Kidney capillary endothelial cell (primary cell): Measurements from ENCODE around the gene RAB11FIP4.

Source experiments
- DNase-seq: peaks from one replicate; pipeline ENCODE4 v3.0.0-alpha.2; 2018; ENCODE audit warnings: low spot score

Gene RAB11FIP4

DNA sequence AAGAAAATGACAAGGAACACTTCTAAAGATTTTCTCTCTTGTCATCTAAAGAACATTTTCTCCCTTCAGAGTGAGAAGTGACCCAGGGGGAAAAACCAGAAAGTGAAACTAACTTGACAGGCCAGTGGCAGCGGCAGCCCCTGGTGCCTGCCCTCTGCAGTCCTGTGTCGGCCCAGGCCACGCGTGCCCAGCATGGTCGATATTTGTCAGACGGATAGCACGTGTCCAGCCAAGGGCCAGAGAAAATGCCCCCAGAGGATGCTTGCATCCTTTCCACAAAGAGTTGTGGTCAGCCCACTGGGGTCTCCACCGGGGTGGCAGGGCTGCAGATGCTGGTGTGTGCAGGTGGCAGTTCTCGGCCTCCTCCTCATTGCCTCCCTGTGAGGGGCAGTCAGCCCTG lies 176.6 kb downstream of the RAB11FIP4 start:
- DNase-seq = no peak

DNA sequence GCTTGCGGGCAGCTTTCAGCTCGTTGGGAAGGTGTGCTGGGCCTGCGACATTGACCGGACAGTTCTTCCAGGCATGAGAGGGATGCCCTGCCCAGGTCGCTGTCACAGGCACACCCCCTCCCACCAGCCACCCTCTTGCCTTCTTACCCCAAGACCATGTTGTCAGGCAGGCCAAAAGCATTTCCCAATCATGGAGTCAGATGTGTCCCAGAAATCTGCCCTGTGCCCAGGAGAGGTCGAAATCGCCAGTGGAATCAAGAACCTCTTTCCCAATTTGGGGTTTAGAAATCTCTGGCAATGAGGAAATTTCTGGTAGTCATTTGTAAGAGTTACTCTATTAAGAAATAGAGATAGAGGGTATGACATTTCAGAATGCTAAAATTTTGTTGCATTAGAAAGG lies 177.1 kb downstream of the RAB11FIP4 start:
- no peak for DNase-seq

DNA sequence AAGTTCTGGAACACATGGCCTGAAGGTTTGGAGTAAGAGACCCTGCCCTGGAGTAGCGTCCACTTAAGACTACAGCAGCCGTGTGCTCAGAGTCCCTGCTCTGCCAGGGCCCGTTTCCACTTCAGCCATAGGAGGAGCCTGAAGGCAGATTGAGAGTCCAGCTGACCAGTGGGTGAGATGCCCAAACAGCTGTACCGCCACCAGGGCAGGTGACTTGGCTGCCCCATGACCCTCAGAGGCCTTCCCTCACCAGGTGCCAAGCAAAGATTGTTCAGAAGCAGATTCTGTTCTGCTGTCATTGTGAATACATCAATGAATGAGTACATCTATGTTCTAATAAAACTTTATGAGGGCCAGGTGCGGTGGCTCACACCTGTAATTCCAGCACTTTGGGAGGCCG lies 178.8 kb downstream of the RAB11FIP4 start:
- DNase-seq = no peak

DNA sequence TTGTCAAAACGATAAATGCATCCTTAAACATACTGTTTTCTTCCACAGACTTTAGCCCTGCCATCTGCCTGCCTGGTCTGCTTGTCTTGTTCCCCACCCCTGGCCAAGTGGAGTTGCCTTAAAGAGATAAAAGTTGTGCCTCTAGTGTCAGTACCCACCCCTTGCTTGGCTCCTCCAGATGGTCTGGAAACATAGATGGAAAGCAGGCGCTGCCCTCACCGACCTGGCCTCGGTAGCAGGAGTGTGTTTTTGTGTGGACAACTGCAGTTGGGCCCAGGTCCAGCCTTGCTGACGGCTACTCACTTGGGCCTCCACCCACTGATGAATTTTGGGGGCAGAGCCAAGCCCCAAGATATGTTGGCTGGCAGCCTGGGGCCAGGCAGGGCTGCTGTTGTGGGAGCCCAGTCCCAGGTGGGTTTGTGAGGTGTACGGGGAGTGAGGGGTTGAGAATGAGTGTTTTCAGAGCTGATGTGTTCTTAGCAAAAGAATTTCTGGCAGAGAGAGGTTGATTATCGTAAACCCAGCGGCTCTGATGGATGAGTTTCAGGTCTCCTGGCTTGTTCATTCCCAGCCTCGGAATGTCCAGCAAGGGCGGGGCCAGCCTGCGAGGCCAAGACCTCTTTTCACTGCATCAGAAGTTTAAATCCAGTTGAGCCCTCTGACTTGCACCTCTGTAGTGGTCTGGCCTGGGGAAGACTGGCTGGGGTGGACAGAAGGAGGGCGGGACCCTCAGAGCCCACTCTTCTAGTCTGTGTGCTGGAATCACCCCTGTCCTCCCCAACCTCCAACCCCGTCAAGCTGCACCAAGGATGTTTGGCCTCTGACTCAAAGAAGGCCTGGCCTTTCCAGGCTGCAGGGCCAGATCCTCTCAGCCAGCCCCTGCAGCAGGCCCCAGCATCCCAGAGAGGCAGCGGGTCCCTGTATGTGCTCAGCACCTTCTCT lies 179.7 kb downstream of the RAB11FIP4 start:
- no peak for DNase-seq

DNA sequence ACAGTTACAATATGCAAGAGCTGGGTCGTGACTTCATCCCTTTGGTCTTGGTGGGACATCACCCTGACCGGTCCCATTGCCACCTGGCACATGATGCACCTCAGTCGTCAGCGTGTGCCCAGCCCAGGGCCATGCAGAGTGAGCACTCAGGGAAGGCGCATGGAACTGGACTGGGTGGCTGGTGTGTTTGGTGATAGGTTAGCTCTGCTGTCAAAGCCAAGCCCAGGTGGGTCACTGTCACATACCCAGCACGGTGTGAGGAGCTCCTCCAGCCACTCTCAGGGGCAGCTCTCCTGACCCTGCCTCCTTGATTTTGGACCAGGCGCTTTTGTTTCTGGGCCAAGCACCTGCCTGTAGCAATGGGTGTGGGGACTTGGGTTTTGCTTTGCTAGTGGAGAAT lies 180.9 kb downstream of the RAB11FIP4 start:
- DNase-seq = no peak

GRCh38 chr17:31573047-31573446 lies 181.6 kb downstream of the RAB11FIP4 start:
- DNase-seq = no peak

DNA sequence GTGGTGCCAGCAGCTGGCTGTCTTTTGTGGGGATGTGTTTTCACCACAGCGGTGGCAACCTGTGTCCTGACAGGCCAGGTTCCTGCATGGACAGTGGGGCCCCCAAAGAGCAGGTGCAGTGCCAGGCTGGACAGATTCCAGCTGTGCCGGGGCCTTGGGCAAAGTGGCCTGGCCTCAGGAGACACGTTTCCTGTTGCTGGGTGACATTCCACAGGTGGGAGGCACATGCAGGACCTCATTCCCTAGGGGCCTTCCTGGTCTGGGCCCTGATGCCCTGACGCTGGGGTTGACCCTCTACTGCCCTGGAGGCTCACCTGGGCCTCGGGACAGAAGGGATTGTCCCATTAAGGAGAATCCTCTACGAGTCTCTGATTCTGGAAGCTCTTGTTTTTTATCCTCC lies 182.4 kb downstream of the RAB11FIP4 start:
- DNase-seq = no peak

DNA sequence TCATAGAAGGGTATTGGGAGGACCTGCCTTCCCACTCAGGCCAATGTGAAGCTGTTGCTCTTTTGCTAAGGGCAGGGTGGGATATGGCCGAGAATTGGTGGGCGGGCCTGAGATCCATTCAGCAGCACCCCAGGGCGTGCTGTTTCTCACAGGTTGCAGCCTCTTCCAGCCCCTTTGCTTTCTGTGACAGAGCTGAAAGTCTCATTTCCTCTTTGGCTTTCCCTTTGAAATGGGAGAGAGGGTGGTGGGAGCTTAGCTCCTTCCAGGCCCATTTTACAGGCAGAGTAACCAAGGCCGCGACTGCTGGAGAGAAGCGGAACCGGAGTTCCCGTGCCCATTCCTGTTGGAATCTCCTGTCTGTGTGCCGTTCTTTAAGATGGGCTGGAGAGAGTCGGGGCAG lies 183.0 kb downstream of the RAB11FIP4 start:
- DNase-seq = no peak

DNA sequence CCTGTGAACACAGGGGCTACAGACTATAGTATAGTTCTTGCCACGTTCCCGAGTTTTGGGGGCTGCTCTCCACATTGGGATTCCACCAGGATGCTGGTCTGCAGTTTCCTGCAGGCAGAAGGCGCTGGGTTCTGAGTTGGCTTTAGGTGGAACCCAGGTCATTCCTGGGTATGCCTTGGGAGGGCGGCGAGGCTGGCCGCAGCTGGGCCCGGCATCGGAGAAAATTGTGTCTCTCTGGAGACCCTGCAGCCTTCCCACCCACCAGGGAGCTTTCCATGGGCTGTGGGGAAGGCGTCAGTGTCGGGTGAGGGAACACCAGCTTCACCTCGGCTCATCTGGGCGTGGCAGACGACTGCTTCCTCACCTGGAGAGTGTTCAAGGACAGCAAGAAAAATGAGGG lies 183.6 kb downstream of the RAB11FIP4 start:
- no peak for DNase-seq

- no peak for DNase-seq
These were observed 187.8 kb downstream of the RAB11FIP4 start for GRCh38 chr17:31579265-31579664.

- no peak for DNase-seq
These were observed 188.8 kb downstream of the RAB11FIP4 start for GRCh38 chr17:31580316-31580705.

DNA sequence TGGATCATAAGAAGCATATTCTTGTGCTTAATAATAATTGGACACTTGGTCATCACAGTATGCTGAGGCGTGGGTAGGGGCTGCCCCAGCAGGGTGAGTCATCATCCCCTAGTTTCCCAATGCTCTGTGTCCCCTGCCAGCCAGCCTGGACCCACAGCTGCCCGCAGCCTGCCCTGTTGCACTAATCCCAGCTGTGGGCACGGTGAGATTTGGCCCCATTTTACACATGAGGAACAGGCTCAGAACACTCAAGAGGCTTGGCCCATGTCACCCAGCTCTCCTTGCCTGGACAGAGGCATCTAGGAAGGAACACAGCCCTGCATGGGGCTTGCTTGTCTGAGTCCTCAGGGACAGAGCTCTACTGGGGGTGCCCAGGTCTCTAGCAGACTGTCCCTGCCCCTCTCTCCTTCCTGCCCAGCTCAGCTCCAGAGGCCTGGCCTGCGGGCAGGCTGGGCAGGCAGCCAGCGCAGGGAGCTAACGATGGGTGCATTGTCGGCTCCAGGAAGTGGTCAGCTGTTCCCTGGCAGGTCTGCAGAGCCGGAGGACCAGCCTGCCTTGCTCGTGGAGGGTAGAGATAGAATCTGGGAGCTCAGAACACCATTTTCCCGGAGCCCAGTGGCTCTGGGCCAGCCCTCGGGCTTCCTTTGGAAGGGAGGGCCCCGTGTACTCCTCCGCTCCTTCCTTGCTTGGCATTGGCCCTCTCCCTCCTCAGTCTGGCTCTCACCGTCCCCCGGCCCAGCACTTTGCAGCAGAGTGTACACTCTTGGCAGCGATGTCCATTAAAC lies 189.4 kb downstream of the RAB11FIP4 start:
- DNase-seq = peak; percentile 78

- DNase-seq = peak; percentile 46
These were observed 190.0 kb downstream of the RAB11FIP4 start for GRCh38 chr17:31581491-31581890.

DNA sequence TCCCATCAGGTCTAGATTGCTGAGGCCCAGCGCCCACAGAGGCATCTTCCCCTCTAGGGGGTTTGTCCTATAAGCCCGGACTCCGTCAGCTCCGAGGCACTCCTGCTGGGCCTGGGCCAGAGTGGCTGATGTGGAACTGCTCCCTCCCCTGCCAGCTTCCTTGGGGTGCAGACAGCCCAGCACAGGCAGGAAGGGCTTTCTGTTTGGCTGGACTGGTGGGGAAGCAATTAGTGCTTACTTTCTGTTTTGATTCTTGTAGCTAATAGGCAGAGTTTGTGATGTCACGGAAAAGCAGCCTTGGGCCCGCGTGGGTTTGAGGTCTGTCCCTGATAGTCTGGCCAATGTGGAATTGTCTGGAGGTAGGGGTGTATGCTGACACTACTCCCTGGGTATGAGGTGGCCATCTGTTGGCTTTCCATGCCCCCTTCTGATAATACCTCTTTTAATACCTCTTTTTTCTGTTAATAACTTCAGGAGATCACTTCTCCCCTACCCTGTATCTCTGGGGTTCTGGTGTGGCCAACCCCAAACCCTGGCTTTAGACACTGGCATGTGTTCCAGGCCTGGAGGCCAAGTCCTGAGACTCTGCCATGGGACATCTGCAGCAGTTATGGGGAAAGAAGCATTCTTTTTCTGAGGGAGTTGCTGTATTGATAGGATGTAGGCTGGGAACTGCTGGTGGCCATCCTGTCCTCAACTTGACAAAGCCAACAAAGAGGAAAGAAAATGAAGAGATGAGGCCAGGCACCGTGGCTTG lies 190.9 kb downstream of the RAB11FIP4 start:
- DNase-seq = no peak

GRCh38 chr17:31583772-31584356 lies 192.4 kb downstream of the RAB11FIP4 start:
- no peak for DNase-seq

DNA sequence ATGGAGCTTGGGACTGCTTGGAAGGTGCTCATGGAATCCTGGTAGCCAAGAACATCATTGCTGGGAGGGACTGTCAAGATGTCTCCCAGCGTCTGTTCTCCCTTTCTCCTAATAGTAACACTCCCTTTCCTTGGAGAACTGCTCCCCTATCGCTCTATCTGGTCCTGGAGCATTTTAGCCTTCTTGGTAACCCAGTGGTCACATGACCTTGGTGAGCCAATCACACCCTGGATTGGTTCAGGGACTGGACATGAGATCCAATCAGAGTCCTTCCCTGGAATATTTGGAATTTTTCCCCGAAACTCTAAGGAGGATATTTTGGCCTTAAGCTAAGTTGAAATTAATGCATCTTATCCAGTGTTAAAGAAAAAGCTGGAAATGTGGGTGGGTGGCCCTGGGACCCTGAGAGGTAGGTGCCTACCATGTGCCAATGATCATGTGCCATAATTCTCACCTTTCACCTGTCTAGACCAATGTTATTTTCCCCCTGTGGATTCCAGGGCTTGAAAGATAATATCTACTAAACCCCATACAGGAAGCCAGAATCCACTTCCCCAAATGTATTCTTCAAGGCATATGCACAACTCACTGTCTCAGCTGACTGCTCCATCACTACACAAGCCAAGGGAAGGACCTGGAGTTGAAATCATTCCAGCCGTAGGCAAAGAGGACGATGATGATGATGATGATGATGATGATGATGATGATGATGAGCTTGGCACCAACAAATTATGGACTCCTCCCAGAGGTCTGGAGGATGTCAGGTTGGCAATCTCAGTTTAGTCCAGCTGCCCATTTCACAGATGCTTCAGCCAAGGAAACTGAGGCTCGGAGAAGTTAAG lies 193.2 kb downstream of the RAB11FIP4 start:
- no peak for DNase-seq

DNA sequence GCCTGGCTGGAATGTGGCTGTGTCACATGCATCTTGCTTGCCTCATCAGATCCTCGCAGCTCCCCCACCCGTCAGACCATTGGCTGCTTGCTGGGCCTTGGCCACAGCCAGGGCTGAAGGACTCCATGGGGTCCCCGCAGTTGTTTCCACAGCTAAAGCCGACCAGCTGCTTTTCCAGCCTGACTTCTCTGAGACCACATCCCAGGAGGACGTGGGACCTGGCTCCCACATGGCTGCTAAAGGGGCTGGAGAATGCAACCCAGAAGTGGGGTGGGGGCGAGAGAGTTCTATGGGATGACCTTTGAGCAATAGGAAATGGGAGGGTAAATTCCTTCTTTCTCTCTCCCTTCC lies 193.8 kb downstream of the RAB11FIP4 start:
- DNase-seq = no peak

DNA sequence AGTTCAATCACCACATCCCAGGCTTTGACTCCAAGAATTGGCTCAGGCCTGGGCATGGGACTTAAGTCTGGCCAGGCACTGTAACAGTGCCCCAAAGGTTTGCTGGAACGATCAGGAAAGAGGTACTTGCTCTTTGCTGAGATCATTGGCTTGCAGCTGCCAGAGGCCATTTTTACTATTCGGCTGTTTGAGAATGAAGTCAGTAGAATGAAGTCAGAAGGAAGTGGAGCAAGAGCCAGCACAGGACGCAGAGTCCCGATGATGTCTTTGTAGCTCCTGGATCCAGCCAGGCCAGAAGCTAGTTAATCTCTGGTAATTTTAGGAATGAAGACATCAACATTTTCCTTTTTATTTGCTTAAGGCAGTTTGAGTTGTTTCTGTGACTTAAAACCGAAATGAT lies 195.5 kb downstream of the RAB11FIP4 start:
- DNase-seq = no peak

- DNase-seq = no peak
These were observed 196.0 kb downstream of the RAB11FIP4 start for GRCh38 chr17:31587462-31587861.
